Endometrial microvascular endothelial cells (primary cell): ENCODE data around the gene PIGM. TPM values are rescaled to one million over a fixed set of nuclear protein-coding genes. Genes with fewer than 3 reads are reported as not detected.

Experiments used
- total RNA-seq: library from RNA; depleted of rRNA; stranded (reverse); fragments of >200 nt; gene quantifications from one replicate; pipeline ENCODE4 v1.2.3, GENCODE V29; 2015; ENCODE audit errors: inconsistent ontology term

Gene PIGM
- total RNA-seq, 1 donor from 2014 or later: 3.8 TPM

Other genes starting within 250 kb of the PIGM start
- gene FCRL6, start 229.6 kb downstream of the PIGM start, total RNA-seq: not detected
- gene SLAMF8, start 205.1 kb downstream of the PIGM start, total RNA-seq: not detected
- gene VSIG8, start 169.3 kb downstream of the PIGM start, total RNA-seq: not detected
- gene CFAP45, start 131.8 kb downstream of the PIGM start, total RNA-seq: 0.19 TPM
- gene TAGLN2, start 106.5 kb downstream of the PIGM start, total RNA-seq: 1,070 TPM
- not detected for gene IGSF9, start 86.4 kb downstream of the PIGM start, total RNA-seq
- not detected for gene SLAMF9, start 77.8 kb downstream of the PIGM start, total RNA-seq
- not detected for gene KCNJ10, start 38.2 kb upstream of the PIGM start, total RNA-seq
- gene KCNJ9, start 49.5 kb upstream of the PIGM start, total RNA-seq: not detected
- 6.0 TPM for gene IGSF8, start 66.6 kb upstream of the PIGM start, total RNA-seq
- gene ATP1A2, start 83.8 kb upstream of the PIGM start, total RNA-seq: not detected
- not detected for gene ATP1A4, start 119.6 kb upstream of the PIGM start, total RNA-seq
- gene CASQ1, start 158.6 kb upstream of the PIGM start, total RNA-seq: 0.09 TPM
- gene PEA15, start 173.4 kb upstream of the PIGM start, total RNA-seq: 112 TPM
- 64.8 TPM for gene DCAF8, start 230.6 kb upstream of the PIGM start, total RNA-seq